GM19467 (cell line): ENCODE measurements around the gene CACNA1G.

Experiments
- ATAC-seq: cut with Tn5 transposase; IDR thresholded peaks from one replicate; pipeline ENCODE4 v1.9.1; 2021; ENCODE audit warnings: mild to moderate bottlenecking, moderate library complexity; ENCODE audit not compliant: unreplicated experiment

CACNA1G gene

GRCh38 chr17:50560185-50560824 lies at the start of gene CACNA1G:
TSS of gene CACNA1G (plus strand) at chr17:50560715. CDS start at chr17:50561460, 745 bp downstream.
- peak; percentile 92 for ATAC-seq

DNA sequence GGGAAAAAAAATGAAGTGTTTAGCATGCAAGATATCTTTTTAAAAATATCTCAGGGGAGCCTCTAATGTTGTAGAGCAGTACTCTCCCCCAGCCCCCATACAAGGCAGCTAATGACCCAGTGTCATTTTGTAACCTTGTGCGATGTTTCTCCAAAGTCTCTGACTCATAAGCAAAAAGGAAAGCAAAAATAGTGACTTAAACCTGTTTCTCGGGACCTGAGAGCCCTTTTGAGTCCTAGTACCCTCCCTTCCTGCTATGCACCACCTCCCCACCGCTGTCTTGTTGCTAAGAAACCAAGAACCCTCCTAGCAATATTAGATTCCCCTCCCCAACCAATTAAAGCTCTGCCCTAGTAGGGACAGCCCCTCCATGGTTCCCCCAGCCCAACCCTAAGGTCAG lies 49.5 kb upstream of the CACNA1G start:
- peak; percentile 60 for ATAC-seq

- ATAC-seq, result no peak
These were observed 47.0 kb upstream of the CACNA1G start for GRCh38 chr17:50513495-50513894.

DNA sequence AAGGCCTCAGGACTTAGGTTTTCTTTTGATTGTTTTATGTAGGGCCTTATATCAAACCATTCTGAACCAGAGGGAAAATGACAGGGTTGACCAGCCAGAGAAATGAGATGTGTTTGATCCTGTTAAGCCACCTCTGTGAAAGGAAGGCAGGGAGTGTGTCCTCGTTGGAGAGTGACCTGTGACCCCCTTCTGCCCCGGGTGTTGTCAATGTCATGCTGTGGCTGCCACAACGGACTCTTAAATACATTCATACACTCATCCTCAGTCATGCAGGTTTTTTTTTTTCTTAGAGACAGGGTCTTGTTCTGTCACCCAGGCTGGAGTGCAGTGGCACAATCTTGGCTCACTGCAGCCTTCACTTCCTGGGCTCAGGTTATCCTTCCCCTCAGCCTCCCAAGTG lies 46.1 kb upstream of the CACNA1G start:
- no peak for ATAC-seq

DNA sequence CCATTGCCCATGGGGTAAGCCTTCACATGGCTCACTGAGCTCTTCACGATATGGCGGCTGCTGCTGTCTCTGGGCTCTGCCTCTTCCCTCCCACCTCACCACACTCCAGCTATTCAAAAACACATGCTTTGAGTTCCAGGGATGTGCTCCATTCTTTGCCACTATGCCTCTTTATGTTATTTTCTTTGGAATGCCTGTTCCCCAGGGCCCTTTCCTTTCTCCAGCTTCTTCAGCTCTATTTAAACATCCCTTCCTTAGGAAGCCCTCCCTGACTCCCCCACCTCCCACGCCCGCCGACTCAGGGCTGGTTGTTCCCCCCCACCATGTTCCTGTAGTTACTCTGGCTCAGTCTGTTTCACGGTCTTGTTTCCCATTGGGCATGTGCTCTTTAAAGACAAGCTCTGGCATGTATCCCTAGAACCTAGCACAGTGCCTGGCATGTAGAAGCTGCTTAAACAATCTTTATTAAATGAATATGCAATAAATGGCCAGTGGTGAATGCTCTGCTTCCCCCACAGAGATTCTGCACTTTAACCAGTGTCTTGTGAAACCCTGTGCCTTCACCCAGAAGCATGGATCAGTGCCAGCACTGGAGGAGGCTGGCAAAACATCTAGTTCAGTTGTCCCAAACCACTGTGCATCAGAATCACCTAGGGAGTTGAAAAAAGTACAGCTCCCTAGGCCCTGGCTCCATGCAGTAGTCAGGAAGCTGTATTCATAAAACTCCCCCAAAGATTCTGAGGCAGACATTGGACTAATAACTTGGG lies 45.4 kb upstream of the CACNA1G start:
- no peak for ATAC-seq

DNA sequence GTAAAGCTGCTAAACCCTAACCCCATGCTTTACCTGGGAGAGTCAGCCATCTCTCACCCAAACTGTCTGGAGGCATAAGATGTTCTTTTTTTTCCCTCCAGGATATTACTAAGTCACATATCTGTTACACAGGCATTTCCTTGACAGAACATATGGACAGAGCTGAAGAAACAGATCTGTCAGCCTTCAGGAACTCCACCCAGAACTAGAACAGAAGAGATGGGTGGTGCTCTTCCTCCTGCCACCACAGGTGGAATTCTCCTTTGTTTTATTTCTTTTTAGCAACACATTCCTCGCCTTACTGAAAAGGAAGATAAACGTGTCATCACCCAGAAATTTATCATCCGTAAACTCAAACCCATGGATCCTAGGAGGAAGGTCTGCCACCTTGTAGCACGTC lies 43.5 kb upstream of the CACNA1G start:
- ATAC-seq, result no peak

DNA sequence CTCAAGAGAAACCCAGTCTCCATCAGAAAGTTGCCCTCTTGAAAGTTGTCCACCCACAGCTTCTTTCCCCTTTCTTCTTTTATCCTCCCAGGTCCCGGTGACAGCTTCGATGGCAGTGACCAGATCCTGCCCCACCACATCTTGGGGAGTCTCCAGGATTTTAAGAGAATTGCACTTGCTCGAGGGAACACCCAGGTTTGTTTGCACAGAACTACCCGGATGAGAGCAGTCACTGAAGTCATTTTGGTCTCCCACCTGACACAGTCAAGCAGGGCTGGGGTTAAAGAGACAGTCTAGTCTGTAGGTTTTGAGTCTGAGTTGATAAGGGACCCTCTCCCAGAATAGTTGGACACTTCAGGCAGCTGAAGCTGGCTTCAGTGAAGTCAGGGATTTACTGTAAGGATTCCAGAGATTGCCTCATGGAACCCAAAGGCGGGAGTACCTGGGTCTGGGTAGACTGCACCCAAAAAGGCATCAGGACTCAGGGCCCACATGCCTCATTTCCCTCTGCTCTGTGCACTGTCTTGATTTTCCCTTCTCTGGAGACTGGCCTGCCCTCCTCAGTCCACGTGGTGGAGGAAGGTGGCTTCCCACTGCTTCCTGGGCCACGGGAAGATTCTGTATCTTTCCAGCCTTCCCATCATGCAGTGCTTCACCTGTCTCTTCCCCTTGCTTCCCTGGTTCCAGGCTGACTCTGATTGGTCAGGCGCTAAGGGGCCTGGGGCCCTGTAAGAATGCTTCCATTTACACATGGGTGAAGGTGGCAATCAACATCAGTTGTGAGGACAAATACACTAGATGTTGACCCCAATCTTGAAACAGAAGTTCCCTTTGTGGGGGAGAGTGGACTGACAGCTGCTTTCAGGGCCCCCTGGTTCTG lies 42.8 kb upstream of the CACNA1G start:
- ATAC-seq, result no peak

GRCh38 chr17:50518384-50519023 lies 42.0 kb upstream of the CACNA1G start:
- no peak for ATAC-seq

DNA sequence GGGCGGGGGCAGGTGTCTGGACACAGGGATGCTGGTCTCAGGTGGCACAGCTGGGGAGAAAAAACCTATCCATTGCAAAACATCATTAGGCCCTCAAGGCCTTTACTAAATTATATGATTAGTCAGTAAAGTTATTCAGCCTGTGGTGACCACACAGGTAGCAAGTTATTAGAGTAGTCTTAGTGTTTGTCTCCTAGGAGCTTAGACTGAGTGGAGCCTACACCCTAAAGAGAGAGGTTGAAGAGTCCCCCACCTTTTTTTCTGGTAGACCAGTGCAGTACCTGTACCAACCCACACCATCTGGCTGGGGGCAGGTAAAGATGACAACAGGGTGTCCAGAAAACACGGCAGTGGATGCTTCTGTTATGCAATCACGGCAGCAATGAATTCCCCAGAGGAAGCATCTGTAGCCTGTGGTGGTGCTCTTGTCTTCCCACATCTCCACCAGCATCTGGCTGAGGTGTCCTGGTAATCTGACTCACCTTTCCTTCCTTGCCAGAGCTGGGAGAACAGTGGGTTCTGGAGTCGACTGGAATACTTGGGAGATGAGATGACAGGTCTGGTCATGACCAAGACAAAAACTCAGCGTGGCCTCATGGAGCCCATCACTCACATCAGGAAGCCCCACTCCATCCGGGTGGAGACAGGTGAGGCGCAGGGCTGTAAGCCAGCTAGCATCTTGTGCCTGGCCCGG lies 41.2 kb upstream of the CACNA1G start:
- ATAC-seq, result no peak

DNA sequence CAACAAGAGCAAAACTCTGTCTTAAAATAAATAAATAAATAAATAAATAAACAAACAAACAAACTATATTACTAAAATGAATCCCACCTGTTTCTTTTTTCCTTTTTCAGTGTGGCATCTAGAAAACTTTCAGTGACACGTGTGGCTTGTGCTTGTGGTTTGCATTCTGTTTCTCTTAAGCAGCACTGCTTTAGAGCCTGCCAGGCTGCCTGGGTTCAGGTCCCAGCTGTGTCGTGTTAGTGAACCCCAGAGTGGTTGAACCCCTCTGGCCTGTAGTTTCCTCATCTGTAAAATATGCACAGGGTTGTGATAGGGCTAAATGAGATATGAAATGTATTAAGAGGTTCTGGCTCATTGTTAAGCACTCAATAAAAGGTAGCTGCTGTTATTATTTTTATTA lies 40.0 kb upstream of the CACNA1G start:
- ATAC-seq, result no peak

GRCh38 chr17:50521514-50521913 lies 39.0 kb upstream of the CACNA1G start:
- ATAC-seq, result no peak

DNA sequence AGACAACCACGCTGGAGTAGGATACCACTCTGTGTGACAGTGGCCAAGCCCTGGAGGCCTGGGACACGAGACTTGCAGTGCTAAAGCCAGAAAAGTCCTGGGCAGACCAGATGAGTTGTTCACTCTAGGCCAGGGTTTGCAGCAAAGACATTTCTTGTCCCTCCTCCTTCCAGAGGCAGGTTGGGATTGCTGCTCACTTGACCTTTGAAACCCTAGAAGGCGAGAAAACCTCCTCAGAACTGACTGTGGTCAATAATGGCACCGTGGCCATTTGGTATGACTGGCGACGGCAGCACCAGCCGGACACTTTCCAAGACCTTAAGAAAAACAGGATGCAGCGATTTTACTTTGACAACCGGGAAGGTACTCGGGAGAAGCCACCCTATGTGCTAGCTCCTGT lies 37.7 kb upstream of the CACNA1G start:
- no peak for ATAC-seq

- no peak for ATAC-seq
These were observed 37.3 kb upstream of the CACNA1G start for GRCh38 chr17:50523208-50523607.

- ATAC-seq, result no peak
These were observed 35.7 kb upstream of the CACNA1G start for GRCh38 chr17:50524838-50525237.

DNA sequence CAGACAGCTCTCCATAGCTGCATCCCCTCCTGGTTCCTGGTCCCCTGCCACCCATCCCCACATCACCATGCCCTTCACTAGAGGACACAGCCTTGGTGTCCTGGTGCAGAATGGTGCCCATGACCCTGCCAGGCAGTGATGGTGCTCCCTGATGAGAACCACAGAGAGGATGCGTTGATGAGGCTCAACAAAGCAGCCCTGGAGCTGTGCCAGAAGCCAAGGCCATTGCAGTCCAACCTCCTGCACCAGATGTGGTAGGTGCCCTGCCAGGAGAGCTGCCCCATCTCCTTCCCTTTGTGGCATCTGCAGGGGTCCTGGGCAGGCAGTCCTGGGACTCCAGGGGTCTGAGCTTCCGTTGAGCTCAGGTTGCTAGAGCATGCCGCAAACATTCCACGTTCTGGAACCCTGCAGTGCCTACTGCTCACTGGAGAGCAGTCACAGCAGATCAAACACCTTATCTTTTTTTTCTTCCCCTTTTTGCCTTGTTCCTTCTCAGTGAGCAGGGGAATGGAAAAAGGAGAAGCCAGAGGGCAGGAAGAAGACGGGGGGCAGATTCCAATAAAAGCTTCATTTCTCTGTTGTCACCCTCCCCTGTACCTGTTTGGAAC lies 33.3 kb upstream of the CACNA1G start:
- ATAC-seq, result no peak

DNA sequence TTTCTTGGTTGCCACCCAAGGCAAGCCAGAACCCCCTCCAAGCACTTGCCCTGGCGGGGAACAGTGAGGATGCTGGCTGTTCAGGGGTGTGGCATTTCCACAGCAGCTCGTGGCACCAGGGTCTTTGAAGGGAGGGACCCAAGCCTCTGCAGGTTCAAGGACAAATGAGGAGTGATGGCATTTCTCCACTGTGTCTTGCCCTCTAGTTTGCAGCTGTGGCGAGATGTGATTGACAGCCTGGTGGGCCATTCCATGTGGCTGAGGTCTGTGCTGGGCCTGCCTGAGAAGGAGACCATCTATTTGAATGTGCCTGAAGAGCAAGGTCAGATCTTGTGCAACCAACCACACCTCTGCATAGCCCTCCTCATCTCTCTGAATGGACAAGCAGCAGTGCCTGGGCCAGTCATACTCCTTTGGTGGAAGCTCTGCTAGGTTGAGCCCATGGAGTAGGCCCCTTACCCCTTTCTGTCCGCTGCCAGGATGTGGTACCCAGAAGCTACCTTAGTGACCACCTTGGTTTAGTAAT lies 32.5 kb upstream of the CACNA1G start:
- no peak for ATAC-seq

DNA sequence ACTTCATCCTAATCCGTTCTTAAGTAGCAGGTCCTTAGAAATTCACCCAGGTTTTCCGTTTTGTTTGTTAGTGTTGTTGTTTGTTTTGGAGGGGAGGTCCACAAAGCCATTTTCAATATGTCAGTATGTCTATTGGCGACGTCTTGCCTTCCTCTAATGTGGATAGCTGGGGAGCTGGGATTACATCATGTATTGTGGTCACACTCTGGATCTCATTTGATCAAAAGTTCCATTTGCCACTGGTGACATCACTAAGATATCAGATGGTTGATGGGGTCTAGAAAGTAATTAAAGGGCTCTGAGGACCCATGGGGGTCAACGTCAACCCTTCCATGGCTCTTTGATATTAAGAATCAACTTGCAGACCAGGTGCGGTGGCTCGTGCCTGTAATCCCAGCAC lies 30.7 kb upstream of the CACNA1G start:
- no peak for ATAC-seq

DNA sequence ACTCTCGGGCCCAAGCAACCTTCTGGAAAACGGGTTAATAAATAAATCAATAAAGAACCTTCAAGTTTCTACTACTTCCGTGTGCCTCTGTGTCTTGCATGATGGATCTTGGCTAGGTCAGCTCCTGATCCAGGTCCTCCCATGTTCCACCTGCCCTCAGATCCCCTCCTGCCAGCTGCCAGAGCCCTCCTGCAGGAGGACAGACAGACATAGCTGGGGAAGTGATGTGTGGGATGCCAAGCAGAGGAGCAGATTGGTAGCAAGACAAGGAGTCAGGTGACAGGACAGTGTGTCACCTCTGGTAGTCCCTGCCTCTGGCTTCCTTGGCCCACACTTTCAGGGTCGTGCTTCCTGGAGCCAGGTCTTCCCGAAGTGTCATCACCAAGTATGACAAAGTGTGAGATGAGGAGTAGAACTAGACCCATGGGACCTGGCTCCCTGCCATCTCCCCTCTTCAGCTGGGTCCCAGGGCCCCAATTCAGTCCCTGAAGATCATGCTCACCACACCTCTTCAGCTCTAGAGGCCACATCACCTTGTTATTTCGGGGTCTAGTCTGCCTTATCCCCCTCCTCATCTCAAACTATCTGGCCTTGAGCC lies 29.0 kb upstream of the CACNA1G start:
- no peak for ATAC-seq

DNA sequence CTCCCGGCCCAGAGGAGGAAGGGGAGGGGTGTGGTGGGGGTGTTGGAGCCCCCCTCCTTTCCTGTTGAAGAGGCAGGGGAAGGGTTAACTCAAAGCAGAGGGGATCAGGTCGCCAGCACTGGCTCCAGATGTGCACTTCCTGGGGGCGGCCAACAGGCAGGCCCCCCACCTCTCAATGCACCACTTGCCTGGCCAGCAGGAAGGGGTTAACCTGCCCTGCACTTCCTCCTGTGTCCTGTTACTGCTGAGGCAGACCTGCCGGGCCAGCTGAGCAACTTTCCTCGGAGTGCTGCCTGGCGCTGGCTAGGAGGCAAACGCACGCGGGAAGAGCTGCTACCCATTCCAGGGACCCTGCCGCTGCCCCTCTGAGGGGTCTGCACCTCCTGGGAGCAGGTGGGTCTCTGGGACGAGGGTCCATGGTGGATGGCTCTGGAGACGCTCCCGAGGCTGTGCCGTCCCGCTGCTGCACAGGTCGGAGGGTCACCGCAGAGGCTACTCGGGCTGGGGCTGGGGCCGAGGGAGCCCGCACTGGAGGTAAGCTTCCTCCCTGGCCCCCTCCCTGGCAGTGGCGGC lies 28.0 kb upstream of the CACNA1G start, which contains the start of gene EPN3:
EPN3 (plus strand) TSS at position 284 of the 573 bp plus-strand sequence. CDS start 3,822 bp downstream, outside the sequence.
- ATAC-seq, result no peak
